WTC11 (cell line): ENCODE data around the gene MICAL3. TPM values are rescaled to one million over a fixed set of nuclear protein-coding genes. Genes with fewer than 3 reads are reported as not detected.

ENCODE experiments used
- AFF4 ChIP-seq: sonication (generic); formaldehyde crosslinking; IDR thresholded peaks from 2 replicates; pipeline ENCODE4 v1.8.1; 2023; ENCODE audit warnings: mild to moderate bottlenecking, missing genetic modification reagents, borderline replicate concordance
- NR1H2 ChIP-seq: sonication (generic); formaldehyde crosslinking; IDR thresholded peaks from 2 replicates; pipeline ENCODE4 v1.9.0; 2021; ENCODE audit warnings: mild to moderate bottlenecking, moderate library complexity, missing genetic modification reagents
- OVOL2 ChIP-seq: fragments of 250-450 bp; sonication (Bioruptor Pico); IDR thresholded peaks from 2 replicates; pipeline ENCODE4 v1.9.0; 2021; ENCODE audit warnings: mild to moderate bottlenecking, borderline replicate concordance
- TEAD1 ChIP-seq: sonication (generic); formaldehyde crosslinking; IDR thresholded peaks from 2 replicates; pipeline ENCODE4 v1.8.0; 2022; ENCODE audit warnings: mild to moderate bottlenecking, missing genetic modification reagents
- ZNF121 ChIP-seq: sonication (generic); formaldehyde crosslinking; IDR thresholded peaks from 2 replicates; pipeline ENCODE4 v1.8.0; 2023; ENCODE audit warnings: missing genetic modification reagents
- ZNF532 ChIP-seq: fragments of 250-450 bp; sonication (Bioruptor Pico); IDR thresholded peaks from 2 replicates; pipeline ENCODE4 v1.9.0; 2021; ENCODE audit warnings: mild to moderate bottlenecking, borderline replicate concordance
- total RNA-seq: library from RNA; stranded (reverse); gene quantifications from 3 replicates; pipeline ENCODE4 v1.2.3, GENCODE V29; 2021
- TF ChIP-seq, protein P1 (sequence below): sonication (generic); formaldehyde crosslinking; IDR thresholded peaks from 2 replicates; pipeline ENCODE4 v1.8.0; 2022; ENCODE audit warnings: mild to moderate bottlenecking, missing genetic modification reagents
- TF ChIP-seq, protein P2 (sequence below): fragments of 250-450 bp; sonication (Bioruptor Pico); IDR thresholded peaks from 2 replicates; pipeline ENCODE4 v1.9.0; 2021; ENCODE audit warnings: mild to moderate bottlenecking
- TF ChIP-seq, protein P3 (sequence below): fragments of 250-450 bp; sonication (Bioruptor Pico); IDR thresholded peaks from 2 replicates; pipeline ENCODE4 v2.1.2; 2022; ENCODE audit warnings: mild to moderate bottlenecking, moderate library complexity
- TF ChIP-seq, protein P4 (sequence below): sonication (generic); formaldehyde crosslinking; IDR thresholded peaks from 2 replicates; pipeline ENCODE4 v1.8.1; 2023; ENCODE audit warnings: mild to moderate bottlenecking, missing genetic modification reagents
- TF ChIP-seq, protein P5 (sequence below): fragments of 200-600 bp; IDR thresholded peaks from 2 replicates; pipeline ENCODE4 v1.8.0; 2022; ENCODE audit warnings: antibody characterized with exemption

Gene MICAL3
- total RNA-seq, 1 experiment from 2014 or later, result 41.2 TPM

DNA sequence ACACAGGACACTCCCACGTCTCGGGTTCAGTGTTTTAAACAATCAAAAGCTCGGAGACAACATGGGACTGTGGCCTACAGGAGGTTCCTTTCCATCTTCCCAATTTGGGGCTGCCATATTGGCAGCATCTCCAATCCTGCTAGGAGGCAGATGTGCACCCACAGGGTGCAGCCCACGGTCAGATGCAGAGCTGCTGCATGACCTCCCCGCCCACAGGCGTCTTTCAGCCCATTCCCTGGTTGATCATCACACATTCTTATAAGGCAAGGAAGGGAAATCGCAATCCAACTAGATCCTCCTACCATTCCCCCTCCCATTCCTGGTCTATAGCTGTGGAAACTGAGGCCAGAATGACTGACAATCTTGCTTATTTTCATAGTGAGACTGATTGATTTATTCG lies 121.4 kb downstream of the MICAL3 start (continued):
- no peak for TF ChIP-seq AFF4 (CRISPR knock-in tag)
- TF ChIP-seq ZNF121, result no peak
- TF ChIP-seq, protein P1, sequence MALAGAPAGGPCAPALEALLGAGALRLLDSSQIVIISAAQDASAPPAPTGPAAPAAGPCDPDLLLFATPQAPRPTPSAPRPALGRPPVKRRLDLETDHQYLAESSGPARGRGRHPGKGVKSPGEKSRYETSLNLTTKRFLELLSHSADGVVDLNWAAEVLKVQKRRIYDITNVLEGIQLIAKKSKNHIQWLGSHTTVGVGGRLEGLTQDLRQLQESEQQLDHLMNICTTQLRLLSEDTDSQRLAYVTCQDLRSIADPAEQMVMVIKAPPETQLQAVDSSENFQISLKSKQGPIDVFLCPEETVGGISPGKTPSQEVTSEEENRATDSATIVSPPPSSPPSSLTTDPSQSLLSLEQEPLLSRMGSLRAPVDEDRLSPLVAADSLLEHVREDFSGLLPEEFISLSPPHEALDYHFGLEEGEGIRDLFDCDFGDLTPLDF (CRISPR knock-in tag), result no peak
- no peak for TF ChIP-seq NR1H2 (CRISPR knock-in tag)
- TF ChIP-seq, protein P2, sequence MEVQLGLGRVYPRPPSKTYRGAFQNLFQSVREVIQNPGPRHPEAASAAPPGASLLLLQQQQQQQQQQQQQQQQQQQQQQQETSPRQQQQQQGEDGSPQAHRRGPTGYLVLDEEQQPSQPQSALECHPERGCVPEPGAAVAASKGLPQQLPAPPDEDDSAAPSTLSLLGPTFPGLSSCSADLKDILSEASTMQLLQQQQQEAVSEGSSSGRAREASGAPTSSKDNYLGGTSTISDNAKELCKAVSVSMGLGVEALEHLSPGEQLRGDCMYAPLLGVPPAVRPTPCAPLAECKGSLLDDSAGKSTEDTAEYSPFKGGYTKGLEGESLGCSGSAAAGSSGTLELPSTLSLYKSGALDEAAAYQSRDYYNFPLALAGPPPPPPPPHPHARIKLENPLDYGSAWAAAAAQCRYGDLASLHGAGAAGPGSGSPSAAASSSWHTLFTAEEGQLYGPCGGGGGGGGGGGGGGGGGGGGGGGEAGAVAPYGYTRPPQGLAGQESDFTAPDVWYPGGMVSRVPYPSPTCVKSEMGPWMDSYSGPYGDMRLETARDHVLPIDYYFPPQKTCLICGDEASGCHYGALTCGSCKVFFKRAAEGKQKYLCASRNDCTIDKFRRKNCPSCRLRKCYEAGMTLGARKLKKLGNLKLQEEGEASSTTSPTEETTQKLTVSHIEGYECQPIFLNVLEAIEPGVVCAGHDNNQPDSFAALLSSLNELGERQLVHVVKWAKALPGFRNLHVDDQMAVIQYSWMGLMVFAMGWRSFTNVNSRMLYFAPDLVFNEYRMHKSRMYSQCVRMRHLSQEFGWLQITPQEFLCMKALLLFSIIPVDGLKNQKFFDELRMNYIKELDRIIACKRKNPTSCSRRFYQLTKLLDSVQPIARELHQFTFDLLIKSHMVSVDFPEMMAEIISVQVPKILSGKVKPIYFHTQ (CRISPR knock-in tag), result no peak
- TF ChIP-seq TEAD1 (CRISPR knock-in tag), result no peak
- TF ChIP-seq, protein P3, sequence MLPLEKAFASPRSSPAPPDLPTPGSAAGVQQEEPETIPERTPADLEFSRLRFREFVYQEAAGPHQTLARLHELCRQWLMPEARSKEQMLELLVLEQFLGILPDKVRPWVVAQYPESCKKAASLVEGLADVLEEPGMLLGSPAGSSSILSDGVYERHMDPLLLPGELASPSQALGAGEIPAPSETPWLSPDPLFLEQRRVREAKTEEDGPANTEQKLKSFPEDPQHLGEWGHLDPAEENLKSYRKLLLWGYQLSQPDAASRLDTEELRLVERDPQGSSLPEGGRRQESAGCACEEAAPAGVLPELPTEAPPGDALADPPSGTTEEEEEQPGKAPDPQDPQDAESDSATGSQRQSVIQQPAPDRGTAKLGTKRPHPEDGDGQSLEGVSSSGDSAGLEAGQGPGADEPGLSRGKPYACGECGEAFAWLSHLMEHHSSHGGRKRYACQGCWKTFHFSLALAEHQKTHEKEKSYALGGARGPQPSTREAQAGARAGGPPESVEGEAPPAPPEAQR (CRISPR knock-in tag), result no peak
- no peak for TF ChIP-seq ZNF532 (CRISPR knock-in tag)
- no peak for TF ChIP-seq OVOL2 (CRISPR knock-in tag)
- TF ChIP-seq, protein P4, sequence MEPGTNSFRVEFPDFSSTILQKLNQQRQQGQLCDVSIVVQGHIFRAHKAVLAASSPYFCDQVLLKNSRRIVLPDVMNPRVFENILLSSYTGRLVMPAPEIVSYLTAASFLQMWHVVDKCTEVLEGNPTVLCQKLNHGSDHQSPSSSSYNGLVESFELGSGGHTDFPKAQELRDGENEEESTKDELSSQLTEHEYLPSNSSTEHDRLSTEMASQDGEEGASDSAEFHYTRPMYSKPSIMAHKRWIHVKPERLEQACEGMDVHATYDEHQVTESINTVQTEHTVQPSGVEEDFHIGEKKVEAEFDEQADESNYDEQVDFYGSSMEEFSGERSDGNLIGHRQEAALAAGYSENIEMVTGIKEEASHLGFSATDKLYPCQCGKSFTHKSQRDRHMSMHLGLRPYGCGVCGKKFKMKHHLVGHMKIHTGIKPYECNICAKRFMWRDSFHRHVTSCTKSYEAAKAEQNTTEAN, result no peak
- TF ChIP-seq, protein P5, sequence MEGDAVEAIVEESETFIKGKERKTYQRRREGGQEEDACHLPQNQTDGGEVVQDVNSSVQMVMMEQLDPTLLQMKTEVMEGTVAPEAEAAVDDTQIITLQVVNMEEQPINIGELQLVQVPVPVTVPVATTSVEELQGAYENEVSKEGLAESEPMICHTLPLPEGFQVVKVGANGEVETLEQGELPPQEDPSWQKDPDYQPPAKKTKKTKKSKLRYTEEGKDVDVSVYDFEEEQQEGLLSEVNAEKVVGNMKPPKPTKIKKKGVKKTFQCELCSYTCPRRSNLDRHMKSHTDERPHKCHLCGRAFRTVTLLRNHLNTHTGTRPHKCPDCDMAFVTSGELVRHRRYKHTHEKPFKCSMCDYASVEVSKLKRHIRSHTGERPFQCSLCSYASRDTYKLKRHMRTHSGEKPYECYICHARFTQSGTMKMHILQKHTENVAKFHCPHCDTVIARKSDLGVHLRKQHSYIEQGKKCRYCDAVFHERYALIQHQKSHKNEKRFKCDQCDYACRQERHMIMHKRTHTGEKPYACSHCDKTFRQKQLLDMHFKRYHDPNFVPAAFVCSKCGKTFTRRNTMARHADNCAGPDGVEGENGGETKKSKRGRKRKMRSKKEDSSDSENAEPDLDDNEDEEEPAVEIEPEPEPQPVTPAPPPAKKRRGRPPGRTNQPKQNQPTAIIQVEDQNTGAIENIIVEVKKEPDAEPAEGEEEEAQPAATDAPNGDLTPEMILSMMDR, result no peak
- TF ChIP-seq, all 79 proteins: peak for 0
